Measurements from ENCODE around the gene UXS1.

Gene UXS1

GRCh38 chr2:106159866-106160785, 34.0 kb downstream of the UXS1 start:
- H3K4me3 ChIP-seq (ENCODE audit: low read length): no peak overlapping the region
- TF ChIP-seq CTCF (conservative IDR thresholded peaks at IDR 0.05; ENCODE audit: low read length): no peak

GRCh38 chr2:106158871-106159270, 35.2 kb downstream of the UXS1 start:
- TF ChIP-seq CTCF (conservative IDR thresholded peaks at IDR 0.05; ENCODE audit: low read length): no peak
- no peak overlapping the region for H3K4me3 ChIP-seq (ENCODE audit: low read length)
- no peak for DNase-seq (ENCODE audit: low read depth)

More at GRCh38 chr2:106159866-106160785, 34.0 kb downstream of the UXS1 start:
- no peak for DNase-seq (ENCODE audit: low read depth)

DNA sequence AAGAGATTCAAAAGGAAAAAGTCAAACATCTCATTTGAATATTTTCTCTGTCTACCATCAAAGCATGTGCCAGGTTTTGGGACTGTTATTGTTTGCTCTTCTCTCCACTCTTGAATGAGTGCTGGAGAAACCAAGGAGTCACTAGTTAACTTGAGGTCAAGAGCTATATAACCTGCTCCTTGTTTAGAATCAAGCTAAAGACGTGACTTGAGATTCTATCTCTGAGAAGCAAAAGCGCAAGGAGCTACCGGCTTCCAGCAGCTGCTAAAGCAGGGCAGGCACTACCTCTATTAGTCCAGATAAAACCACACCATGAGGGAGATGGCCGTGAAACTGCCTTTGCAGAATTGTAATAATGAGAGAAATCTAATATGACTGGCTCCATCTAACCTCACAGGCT, 36.0 kb downstream of the UXS1 start:
- no peak for TF ChIP-seq CTCF (conservative IDR thresholded peaks at IDR 0.05; ENCODE audit: low read length)
- no peak for DNase-seq (ENCODE audit: low read depth)
- H3K4me3 ChIP-seq (ENCODE audit: low read length): no peak overlapping the region

- no peak for DNase-seq (ENCODE audit: low read depth)
- TF ChIP-seq CTCF (conservative IDR thresholded peaks at IDR 0.05; ENCODE audit: low read length): no peak
- no peak overlapping the region for H3K4me3 ChIP-seq (ENCODE audit: low read length)
Measured at GRCh38 chr2:106157416-106157815, 36.7 kb downstream of the UXS1 start.

GRCh38 chr2:106156305-106157296, 37.5 kb downstream of the UXS1 start:
- DNase-seq (ENCODE audit: low read depth): no peak
- no peak overlapping the region for H3K4me3 ChIP-seq (ENCODE audit: low read length)
- TF ChIP-seq CTCF (conservative IDR thresholded peaks at IDR 0.05; ENCODE audit: low read length): no peak

- no peak overlapping the region for H3K4me3 ChIP-seq (ENCODE audit: low read length)
- no peak for DNase-seq (ENCODE audit: low read depth)
- no peak for TF ChIP-seq CTCF (conservative IDR thresholded peaks at IDR 0.05; ENCODE audit: low read length)
Measured at GRCh38 chr2:106153781-106154180, 40.3 kb downstream of the UXS1 start.
